Breast epithelium (tissue), 3 donors: Measurements from ENCODE around the gene MAN1B1.
"Not testable (repeated sequence)": the region's sequence is repeated elsewhere in the genome, so short reads cannot be mapped to it uniquely, and the experiment has no call there.

Experiments used
- CTCF ChIP-seq, 3 donors: fragments of 450-650 bp; IDR thresholded peaks; one replicate each; pipeline ENCODE4 v1.5.1; 2016 to 2017; ENCODE audit warnings: antibody characterized with exemption in 3 of 3, mild to moderate bottlenecking in 3 of 3, moderate library complexity in 3 of 3
- POLR2A ChIP-seq: fragments of 450-650 bp; IDR thresholded peaks from one replicate; pipeline ENCODE4 v1.6.1; 2016; ENCODE audit warnings: antibody characterized with exemption, mild to moderate bottlenecking, moderate library complexity

- TF ChIP-seq CTCF (IDR thresholded peaks at IDR 0.05); POLR2A: not testable (repeated sequence)
These were observed 37.2 kb downstream of the MAN1B1 start for GRCh38 chr9:137123952-137124462.
